HG03196 (cell line): ENCODE measurements around the gene COL11A2.

Experiments
- ATAC-seq: cut with Tn5 transposase; IDR thresholded peaks from one replicate; pipeline ENCODE4 v1.9.1; 2021; ENCODE audit not compliant: unreplicated experiment

COL11A2 gene

DNA sequence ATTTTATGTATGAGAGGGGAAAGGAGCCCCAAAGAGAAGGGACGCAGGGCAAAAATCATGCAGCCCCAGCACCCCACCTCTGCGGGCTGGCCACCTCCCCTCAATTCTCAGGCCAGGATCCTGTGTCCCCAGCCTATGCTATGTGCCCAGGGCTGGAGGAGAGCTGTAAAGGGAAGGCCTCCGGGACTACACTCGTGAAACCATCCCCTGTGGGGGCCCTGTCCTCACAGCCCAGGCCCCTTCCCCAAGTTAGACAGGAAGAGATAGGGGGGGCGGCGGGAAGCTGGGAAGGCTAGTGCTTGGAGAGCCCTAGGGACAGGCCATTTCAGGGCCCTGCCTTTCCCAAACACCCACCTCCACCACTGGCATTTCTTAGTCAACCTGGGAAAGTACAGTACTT is 1.4 kb upstream of the COL11A2 start:
- no peak for ATAC-seq

DNA sequence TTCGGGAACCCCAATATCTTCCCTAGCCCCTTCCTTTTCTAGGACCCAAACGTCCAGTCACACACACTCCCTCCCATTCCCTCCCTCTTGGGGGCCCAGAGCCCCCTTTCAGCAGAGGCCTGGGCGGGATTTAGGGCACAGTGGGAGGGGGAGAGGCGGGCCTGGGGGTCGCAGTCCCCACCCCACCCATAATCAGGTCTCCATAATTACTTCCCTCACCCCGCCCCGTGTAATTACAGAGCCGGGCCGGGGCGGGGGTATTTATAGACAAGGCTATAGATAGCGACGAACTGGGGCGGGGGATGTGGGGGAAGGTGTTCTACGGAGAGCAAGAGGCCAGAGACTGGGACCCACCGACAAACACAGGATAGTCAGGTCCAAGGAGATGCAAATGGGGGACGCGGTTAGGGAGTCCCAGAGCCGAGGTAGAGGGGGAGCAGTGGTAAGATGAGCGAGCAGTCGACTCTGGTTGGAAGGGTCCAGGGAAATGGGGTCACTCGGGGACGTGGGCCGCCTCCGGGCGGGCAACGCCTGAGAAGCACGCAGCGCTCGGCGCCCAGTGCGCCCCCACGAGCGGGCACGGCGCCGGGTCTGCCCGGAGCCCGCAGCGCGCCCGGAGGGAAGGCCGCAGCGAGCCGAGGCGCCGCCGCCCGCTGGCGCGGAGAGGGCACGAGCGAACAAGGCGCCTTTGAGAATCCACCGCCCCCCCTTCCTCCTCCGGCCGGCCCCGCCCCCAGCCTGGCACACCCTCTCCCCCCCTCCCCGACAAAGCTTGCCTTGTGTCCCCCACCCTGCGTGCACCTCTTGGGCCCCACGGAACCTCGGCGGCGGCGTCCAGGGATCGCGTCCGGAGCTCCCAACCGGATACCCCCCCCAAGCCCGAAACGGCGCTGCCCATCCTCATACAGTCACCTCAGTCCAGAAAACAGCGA is 670 bp upstream of the COL11A2 start:
- ATAC-seq, result no peak

DNA sequence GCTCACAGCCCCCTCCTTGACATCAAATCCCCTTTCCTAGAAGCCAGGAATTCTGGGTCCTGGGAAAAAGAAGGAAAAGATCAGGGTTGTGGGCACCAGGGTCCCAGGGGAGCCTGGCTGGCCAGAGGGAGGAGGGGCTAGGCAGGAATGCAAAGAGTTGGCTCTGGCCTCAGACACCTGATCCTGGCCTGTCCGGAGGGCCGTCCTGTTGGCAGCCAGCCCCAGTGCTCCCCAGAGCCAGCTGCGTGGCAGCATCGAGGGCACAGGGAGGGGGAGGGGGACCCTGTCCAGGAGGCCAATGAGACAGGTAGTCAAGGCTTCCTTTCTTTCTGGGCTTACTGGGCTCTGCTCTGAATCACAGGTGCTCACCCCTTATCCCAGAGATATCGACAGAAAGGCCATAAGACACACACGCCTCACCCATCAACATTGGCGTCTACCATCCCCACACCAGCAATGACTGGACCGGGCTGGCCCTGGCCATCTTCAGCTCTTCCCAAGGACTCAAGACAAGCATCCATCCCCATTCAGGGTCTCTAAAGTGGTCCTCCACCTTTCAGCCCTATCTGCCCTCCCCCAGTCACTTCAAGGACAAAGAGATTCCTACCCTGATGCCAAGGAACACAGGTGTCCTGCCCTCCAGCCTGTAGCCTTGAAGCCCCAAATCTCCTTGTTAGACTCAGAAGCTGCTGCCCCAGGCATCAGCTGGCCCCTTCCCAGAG is 723 bp downstream of the COL11A2 start:
- no peak for ATAC-seq

DNA sequence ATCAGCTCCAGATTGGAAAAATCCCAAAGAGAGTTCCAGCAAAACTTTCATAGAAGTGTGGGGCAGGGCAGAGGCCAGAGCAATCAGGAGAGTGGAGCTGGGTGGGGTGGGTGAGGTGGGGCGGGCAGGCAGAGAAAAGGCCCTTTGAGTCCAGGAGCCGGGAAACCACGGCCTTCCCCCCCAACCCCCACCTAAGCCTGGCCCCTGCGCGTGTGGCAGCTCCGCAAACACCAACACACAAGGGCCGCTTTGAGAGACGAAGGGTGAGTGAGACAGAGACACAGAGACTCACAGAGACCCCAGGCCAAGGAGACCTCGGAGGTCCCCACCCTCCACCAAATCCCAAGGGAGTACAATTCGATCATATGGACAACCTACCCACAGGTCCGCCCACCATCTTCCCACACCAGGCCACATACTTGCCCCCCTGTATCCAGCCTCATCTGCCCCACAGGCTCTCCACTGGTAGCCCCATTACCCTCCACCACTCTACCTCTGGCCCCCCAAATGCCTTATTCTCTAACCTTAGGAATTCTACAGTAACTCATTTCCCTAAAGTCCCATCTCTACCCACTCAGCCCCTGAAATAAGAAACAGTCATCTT is 1.7 kb downstream of the COL11A2 start:
- no peak for ATAC-seq

DNA sequence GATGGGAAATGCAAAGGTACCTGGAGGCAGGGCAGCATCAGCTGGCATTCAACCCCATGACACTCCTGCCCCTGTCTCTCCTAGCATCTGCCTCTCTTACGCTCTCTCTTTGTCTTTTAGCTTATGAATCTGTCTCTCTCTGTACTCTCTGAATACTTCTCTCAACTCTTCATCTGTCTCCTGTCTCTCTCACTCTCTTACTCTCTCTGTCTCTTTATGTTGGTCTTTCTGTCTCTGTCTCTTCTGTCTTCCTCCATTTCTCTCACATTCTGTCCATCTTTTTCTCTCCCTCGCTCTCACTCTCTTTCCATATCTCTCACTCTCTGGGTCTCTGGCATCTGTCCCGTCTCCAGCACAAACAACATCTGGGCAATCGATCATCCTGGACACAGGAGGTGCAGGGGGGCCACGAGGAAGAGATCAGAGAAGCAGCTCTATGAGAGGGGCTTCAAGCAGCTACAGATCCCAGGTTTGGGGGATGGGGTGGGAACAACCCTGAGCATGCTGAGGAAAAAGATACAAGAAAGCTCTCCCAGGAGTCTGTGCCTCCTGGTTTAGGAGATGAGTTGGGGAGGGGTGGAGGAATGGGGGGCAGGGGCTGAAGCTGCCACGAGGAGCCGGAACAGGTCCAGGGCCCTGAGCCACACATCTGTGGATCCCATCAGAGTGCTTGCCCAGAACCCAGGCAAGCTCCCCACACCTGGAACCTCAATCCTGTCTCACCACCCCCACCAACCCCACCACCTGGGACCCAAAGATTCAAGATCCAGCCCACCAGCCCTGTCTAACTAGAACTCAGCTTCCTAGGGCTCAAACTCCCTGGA is 2.4 kb downstream of the COL11A2 start:
- no peak for ATAC-seq

DNA sequence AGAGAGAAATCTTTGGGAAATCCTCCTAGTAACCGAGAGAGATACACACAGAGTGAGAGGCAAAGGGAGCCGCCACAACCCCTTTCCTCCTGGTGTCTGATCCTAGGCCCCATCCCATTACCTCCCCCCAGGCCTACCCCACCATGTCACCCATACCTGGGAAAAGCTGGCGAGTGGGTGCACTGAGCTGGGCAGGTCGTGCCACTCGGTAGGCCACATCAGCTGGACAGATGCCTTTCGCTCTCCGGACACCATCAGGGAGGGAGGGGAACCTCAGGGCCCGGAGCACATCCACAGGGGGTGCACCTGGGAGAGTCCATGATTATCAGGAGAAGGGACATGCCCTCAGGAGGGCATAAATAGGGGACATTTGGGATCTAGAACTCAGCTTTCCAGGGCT is 3.1 kb downstream of the COL11A2 start:
- ATAC-seq, result no peak

DNA sequence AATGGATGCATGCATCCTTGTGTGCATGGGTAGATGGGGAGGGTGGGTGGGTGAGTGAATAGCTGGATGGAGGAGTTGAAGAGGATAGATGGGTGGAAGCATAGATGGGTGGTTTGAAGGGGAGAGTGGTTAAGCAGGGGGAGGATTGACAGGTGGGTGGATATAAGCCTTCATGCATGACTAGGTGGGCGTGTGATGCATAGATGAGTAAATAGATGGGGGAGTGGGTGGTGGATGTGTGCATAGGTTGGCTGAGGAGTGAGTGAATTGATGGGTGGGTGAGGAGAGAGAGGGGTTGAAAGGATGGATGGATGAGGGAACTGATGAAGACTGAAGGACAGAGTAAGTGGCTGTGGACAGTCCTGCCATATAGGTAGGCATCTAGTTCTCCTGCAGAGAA is 4.5 kb downstream of the COL11A2 start:
- no peak for ATAC-seq

DNA sequence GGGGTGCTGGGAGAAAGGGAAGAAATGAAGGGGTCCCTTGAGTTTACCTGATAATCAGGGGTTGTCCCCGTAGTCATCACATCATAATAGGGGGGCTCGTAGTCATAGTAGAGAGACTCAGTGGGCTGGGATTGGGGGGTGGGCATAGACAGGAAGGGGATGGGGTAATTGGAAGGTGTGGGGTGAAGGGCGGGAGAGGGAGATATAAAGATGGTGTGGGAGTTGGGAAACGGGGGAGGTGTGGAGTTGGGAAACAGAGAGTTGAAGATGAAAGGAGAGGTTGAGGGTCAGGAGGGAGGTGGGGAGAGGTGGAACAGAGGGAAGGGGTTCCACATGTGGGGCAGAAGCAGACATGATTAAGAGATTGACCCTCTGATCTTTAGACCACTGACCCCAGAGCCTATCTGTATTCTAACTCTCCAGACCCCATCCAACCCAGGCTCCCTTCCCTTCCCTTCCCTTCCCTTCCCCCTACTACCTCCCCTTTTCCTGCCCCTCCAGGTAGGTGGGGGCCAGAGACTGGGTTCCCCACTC is 6.5 kb downstream of the COL11A2 start:
- no peak for ATAC-seq

DNA sequence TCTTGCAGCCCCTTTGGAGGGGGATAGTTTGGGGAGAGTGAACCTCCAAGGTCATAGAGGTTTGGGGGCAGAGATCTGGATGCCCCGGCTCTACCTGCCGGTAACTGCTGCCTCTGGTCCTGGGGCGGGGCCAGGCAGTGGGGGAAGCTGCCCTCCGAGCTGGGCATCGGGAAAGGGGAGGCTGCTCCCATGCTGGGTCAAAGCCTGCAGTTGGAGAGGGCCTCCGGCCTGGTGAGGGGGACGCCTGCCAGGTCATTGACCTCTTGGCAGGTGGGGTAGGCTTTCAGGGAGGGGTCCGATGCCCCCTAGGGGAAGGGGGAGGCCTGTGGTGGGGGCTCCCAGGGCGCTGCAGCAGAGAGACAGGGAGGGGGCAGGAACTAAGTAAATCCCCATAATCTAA is 7.1 kb downstream of the COL11A2 start:
- ATAC-seq, result no peak

DNA sequence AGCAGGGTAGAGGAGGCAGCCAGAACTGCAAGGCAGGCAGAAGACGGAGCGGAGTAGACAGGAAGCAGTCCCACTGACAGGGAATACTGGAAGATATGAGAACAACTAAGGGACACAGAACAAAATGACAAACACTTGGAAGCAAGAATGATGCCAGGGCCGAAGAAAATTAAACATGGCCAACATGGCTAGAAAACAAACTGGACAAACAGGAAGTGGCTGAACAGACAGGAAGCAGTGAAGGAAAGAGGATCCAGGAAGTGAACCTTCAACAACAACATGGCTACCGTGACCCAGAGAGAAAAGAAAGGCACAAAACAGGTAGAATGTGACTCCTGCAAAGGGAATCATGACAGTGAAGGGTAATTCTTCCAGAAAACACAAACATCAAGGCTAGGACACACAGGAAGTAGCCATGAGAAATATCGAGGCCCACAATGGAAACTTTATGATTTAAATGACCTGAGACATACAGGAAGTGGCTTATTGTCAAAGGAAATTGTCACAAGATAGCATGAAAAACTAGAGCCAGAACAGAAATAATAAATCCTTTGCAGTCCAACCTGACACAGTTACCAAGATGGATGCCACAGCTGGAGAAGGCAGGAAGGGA is 9.1 kb downstream of the COL11A2 start:
- no peak for ATAC-seq

DNA sequence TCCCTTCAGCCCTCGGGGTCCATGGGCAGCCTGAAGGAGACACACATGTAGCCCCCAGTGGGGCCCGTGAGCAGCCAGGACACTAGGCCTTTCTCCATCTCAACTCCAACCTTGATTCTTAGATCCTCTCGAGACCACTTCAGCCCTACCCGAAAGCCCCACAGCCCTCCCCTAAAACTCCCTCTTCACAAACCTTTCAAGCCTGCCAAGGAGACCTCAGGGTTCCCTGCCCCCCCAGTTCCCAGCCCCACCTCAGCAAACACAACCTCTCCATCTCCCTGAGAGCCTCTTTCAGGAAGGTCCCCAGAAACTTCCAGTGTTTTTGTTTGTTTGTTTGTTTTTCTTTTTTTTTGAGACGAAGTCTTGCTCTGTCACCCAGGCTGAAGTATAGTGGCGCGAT is 11.1 kb downstream of the COL11A2 start:
- no peak for ATAC-seq

DNA sequence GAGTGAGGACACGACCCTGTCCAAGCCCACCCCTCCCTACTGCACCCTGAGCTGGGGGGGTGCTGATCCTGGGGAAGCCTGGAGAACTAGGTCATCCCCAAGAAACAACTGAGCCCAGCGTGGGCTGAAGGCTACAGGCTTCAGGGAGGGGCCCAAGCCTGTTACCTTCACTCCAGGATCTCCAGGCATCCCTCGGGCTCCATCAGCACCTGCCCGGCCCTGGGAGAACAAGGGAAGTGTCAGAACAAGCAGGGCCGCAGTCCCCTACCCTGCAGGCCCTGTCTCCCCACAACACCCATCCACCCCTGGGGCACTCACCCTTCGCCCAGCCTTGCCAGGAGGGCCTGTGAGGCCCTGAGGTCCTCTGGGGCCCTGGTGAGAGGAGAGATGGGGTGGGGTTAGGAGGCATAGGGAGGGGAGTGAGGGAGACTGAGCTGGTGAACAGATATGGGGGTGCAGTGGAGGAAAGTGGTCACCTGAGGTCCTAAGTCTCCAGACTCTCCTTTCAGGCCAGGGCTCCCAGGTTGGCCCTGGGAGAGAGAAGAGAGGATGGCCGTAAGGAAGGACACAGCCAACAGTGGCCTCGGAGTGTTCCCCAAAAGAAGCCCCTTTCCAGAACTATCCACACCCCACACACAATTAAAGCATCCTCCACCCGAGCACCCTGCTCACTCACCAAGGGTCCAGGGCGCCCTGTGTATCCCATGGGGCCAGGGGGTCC is 13.4 kb downstream of the COL11A2 start:
- no peak for ATAC-seq

DNA sequence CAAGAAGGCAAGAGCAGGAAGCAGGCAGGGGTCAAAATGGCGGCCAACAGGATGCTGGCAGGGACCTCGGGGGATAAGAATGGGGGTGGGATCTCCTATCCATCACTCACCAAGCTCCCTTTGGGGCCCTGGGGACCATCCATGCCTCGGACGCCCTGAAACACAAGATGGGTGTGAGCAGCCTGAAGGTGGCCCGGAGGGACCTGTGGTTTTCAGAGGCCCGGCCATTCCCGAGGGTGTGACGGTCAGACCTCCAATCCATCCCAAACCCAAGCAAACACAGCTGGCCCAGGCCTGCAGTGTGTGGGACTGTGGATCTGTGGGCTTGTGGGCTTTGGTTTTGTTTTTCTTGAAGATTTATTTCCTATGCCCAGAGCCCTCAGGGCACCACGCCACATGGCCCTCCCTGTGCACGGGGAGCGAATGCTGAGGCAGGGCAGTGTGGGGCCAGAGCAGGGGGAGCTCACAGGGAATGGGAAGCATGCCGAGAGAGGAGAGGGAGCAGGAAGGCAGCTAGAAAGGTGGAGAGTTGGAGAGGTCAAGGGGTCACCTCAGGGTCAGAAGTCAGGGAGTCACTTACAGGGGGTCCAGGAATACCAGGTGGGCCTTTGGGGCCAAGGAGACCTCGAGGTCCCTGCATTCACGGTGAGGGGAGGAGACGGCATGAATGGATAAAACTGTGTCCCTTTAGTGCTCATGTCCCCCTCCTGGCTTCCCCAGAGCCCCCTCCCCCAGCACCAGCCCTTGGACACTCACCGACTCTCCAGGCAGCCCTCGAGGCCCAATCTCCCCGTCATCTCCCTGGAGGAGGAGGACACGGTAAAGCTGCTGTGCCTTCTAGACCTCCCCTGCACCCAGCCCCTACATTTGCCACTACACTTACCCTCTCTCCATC is 14.5 kb downstream of the COL11A2 start:
- no peak for ATAC-seq

DNA sequence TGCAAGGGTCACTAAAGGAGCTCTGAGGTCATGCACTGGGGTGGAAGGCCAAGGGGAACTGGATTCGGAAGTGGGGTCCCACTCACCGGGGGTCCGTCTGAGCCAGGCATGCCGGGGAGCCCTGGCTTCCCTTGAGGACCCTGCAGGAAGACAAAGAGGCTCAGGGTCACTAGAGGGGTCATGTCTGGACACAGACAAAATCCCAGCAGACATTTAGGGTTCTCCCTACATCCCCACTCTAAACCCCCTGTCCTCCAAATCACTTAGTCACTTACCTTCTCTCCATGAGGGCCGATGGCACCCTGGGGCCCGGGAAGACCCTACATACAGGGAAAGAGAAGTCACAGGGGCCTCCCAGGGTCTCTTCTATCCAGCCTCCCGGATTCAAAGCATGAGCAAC is 15.4 kb downstream of the COL11A2 start:
- no peak for ATAC-seq

DNA sequence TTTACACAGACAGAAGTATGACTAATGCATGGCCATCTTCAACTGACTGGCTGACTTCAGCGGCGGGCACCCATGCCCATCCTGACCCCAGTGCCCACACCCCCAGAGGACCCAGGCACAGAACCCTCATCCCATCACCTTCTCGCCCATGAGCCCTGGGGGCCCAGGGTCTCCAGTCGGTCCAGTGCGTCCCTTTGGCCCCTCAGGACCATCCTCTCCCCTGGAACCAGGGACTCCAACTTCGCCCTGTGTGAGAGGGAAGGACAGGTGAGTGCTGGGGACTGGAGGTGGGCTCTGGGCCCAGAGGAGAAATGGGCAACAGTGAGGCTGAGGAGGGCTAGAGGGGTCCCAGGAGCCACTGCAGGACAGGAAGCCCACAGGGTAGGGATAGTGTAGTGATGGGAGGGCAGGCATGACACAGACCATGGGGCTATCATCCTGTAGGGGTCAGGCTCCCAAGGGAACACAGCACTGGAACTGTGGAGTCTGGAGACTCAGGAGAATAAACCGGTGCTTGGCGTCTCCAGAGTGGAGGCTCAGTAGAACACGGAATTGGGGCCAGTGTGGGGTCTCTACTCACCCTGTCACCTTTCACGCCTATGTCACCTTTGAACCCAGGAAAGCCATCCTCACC is 16.7 kb downstream of the COL11A2 start:
- no peak for ATAC-seq

DNA sequence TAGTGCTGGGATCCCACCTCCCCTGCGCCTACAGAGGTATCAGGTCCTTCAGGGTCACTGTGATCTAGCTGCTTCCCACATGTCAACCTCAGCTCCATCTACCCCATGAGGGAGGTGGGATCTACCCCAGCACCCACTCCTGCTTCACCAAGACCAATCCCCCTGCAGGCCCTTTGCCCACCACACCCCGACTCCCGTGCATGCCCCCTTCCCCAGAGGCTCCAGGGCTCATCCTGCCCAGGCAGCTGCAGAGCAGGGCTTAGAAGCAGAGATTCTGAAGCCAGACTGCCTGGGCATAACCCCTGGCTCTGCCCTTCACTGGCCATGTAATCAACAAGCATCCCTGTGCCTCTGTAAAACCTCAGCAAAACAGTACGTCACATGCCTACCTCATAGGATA is 17.5 kb downstream of the COL11A2 start:
- no peak for ATAC-seq

DNA sequence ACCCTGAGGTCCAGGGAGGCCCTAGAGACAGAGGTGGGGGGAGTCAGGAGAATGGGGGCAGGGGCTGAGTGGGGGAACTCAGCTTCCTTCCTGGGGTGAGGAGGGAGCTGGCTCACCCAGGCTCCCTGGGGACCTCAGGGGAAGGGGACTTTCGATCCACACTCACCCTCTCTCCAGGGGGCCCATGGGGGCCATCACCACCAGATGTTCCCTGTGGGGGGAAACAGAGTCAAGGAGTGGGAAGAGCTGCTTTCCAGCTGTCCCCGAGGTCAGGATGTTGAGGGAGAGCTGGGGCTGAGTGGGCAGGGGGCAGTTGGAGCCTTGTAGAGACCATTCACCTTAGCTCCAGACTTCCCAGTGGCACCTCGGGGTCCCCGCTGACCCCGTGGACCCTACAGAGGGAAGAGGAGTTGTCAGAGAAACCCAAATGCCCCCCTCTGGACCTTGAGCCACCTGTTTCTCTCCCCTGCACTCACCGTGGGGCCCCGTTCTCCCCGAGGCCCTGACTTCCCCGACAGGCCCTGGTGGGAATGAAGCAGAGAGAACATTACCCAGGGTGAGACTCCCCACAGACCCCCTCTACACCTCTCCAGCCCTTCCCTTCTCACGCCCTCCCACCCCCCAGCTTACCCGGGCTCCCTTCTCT is 18.6 kb downstream of the COL11A2 start:
- no peak for ATAC-seq
